Lower lobe of right lung (tissue), 2 donors: Measurements from ENCODE around the gene GAR1. TPM values are rescaled to one million over a fixed set of nuclear protein-coding genes. Genes with fewer than 3 reads are reported as not detected.

ENCODE experiments used
- ATAC-seq, 2 donors: fragments of 200-7000 bp; cut with Tn5 transposase; one replicate each; pipeline ENCODE4 v1.9.1; 2020 to 2022; ENCODE audit warnings: mild to moderate bottlenecking in 2 of 2, moderate library complexity in 2 of 2
- DNase-seq: peaks from one replicate; pipeline ENCODE4 v3.0.0-alpha.2; 2020
- H3K27ac ChIP-seq: fragments of 200-600 bp; one replicate; pipeline ENCODE4 v1.8.0; 2022
- H3K27me3 ChIP-seq: fragments of 200-600 bp; one replicate; pipeline ENCODE4 v1.8.0; 2022; ENCODE audit warnings: low read depth
- H3K36me3 ChIP-seq: fragments of 200-600 bp; one replicate; pipeline ENCODE4 v1.8.0; 2022; ENCODE audit warnings: mild to moderate bottlenecking
- H3K4me1 ChIP-seq: fragments of 200-600 bp; one replicate; pipeline ENCODE4 v1.8.0; 2022
- H3K4me3 ChIP-seq: fragments of 200-600 bp; one replicate; pipeline ENCODE4 v1.8.0; 2022; ENCODE audit warnings: mild to moderate bottlenecking
- H3K9me3 ChIP-seq: fragments of 200-600 bp; one replicate; pipeline ENCODE4 v1.8.0; 2022
- CTCF ChIP-seq: fragments of 200-600 bp; IDR thresholded peaks from one replicate; pipeline ENCODE4 v1.8.0; 2022; ENCODE audit warnings: antibody characterized with exemption, mild to moderate bottlenecking
- intact Hi-C: fragments of 100-400 bp; cut with DNase I; formaldehyde crosslinking; loops from one replicate; pipeline ENCODE4 v1.11.0; 2022
- total RNA-seq: library from RNA; stranded (reverse); fragmentation: NEBNext Ultra II Directional; extraction: Animal tissue kit (Norgen Biotek cat#: 25700); gene quantifications from one replicate; pipeline ENCODE4 v1.2.1, GENCODE V29; 2021
- donor health status: DM: no; HTN: yes; CAD: no; lungs with severe emphysema.

GAR1 gene
- total RNA-seq, 1 donor from 2014 or later = 10.0 TPM

GRCh38 chr4:109801099-109801789, 14.3 kb upstream of the GAR1 start:
- DNase-seq (no peak), ATAC-seq (peak in 1 of 2 donors; percentile 55)
- peaks cover 9% of the 10 kb centered on the region for H3K9me3 ChIP-seq
- no peak for TF ChIP-seq CTCF
- H3K4me1 ChIP-seq = peaks cover 6% of the 10 kb centered on the region
- peak overlapping the region; percentile 57 for H3K27ac ChIP-seq
- intact Hi-C loops = no loop called here
- H3K4me3 ChIP-seq = peak overlapping the region; percentile 48
- no peaks in the 10 kb centered on the region for H3K36me3 ChIP-seq
- no peaks in the 10 kb centered on the region for H3K27me3 ChIP-seq

- H3K36me3 ChIP-seq = no peaks in the 10 kb centered on the region
- H3K27me3 ChIP-seq = no peaks in the 10 kb centered on the region
- peak within 1 kb of the TSS; percentile 57 for H3K27ac ChIP-seq
- DNase-seq (no peak), ATAC-seq (peak; percentile 71 to 91)
- TF ChIP-seq CTCF = no peak
- H3K4me3 ChIP-seq = peak within 1 kb of the TSS; percentile 48
- intact Hi-C loops = no loop called here
- peaks cover 5% of the 10 kb centered on the region for H3K9me3 ChIP-seq
- H3K4me1 ChIP-seq = peaks cover 6% of the 10 kb centered on the region
Observed at GRCh38 chr4:109801895-109802319, 13.7 kb upstream of the GAR1 start, which contains the start of gene CFI. CFI (minus strand) TSS chr4:109801999; CDS start chr4:109801971, 28 bp downstream.

GRCh38 chr4:109803924-109804571, 11.5 kb upstream of the GAR1 start:
- no peak for DNase-seq
- peaks cover 6% of the 10 kb centered on the region for H3K4me1 ChIP-seq
- TF ChIP-seq CTCF = peak; percentile 42
- intact Hi-C loops = no loop called here
- H3K4me3 ChIP-seq = no peak overlapping the region
- no peak overlapping the region for H3K27ac ChIP-seq
- H3K36me3 ChIP-seq = no peaks in the 10 kb centered on the region
- H3K27me3 ChIP-seq = no peaks in the 10 kb centered on the region
- ATAC-seq = peak; percentile 44 to 66
- no peaks in the 10 kb centered on the region for H3K9me3 ChIP-seq

- peaks cover 2% of the 10 kb centered on the region for H3K4me1 ChIP-seq
Observed at GRCh38 chr4:109809655-109810054, 5.9 kb upstream of the GAR1 start.

More at GRCh38 chr4:109809655-109810054, 5.9 kb upstream of the GAR1 start:
- intact Hi-C loops = no loop called here
- TF ChIP-seq CTCF = no peak
- no peak overlapping the region for H3K4me3 ChIP-seq
- no peak for ATAC-seq
- H3K27ac ChIP-seq = no peak overlapping the region
- DNase-seq = no peak
- H3K9me3 ChIP-seq = no peaks in the 10 kb centered on the region
- no peaks in the 10 kb centered on the region for H3K36me3 ChIP-seq
- H3K27me3 ChIP-seq = no peaks in the 10 kb centered on the region
